Activated CD4-positive, alpha-beta T cell treated with anti-CD3 and anti-CD28 coated beads for 1 hour (primary cell): ENCODE data around the gene DDX54.
A peak's percentile ranks its signal among the peaks of the same experiment; 100 is the strongest.
"Not testable (repeated sequence)": the region's sequence is repeated elsewhere in the genome, so short reads cannot be mapped to it uniquely, and the experiment has no call there.

ENCODE experiments used
- DNase-seq: peaks from one replicate; pipeline ENCODE4 v3.0.0-alpha.2; 2020

DDX54 gene

GRCh38 chr12:113161415-113162016 is 23.8 kb downstream of the DDX54 start:
- DNase-seq, result no peak

GRCh38 chr12:113159937-113160336 is 25.3 kb downstream of the DDX54 start:
- DNase-seq, result no peak

- no peak for DNase-seq
These were observed 26.7 kb downstream of the DDX54 start for GRCh38 chr12:113158439-113159203.

DNA sequence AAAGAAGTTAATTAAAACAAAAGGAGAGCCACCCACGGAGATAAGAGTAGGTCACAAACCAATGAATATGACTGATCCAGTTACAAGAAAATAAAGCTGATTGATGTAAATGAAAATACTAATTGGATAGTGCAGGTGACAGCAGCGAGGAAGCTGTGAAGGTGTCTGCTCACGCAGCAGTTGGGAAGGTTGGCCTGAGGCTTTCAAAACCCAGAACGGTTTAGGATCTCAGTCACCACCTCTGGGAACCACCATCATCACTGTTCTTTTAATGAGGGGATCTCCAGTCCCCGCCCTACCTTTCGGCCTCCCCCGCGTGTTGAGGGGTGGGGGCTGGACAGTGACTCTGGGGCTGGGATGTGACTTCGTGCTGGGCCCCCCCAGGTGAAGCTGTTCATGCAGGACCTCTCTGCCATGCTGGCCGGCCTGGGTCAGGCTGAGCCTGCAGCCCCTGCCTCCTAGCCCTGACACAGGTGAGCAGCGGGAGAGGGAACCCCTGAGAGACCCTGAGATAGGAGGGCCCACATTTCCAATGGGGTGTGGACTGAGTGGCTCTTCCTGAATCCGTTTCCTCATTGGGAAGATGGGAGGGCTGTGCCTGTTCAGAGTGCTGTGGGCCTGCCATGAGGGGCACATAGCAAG is 27.9 kb downstream of the DDX54 start:
- no peak for DNase-seq

DNA sequence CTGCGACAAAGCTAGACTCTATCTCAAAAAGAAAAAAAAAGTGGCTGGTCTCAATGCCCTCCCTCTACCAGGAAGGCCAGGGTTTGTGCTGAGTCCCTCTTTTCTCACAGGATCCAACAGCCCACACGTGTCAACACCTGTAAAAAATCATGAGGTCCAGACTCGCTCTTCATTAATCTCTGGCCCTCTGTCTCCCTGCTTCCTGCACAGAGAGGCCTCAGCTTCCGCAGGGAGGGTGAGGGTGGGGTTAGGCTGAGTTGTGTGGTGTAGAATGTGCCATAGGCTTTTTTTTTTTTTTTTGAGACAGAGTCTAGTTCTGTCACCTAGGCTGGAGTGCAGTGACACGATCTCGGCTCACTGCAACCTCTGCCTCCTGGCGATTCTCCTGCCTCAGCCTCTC is 29.6 kb downstream of the DDX54 start:
- DNase-seq, result no peak

DNA sequence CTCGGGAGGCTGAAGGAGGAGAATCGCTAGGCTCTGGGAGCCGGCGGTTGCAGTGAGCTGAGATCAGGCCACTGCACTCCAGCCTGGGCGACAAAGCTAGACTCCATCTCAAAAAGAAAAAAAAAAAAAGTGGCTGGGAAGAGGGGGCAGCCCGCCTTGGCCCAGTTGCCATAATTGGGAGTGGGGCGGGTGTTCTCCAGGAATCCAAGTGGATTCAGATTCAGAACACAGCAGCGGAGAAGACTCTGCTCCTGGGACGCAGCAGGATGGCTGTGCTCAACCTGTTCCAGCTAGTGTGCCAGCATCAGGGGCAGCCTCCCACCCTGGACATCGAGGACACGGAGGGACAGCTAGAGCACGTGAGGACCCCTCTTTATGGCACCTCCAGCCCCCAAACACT is 30.2 kb downstream of the DDX54 start:
- DNase-seq, result no peak

- DNase-seq, result no peak
These were observed 30.8 kb downstream of the DDX54 start for GRCh38 chr12:113154351-113154973.

DNA sequence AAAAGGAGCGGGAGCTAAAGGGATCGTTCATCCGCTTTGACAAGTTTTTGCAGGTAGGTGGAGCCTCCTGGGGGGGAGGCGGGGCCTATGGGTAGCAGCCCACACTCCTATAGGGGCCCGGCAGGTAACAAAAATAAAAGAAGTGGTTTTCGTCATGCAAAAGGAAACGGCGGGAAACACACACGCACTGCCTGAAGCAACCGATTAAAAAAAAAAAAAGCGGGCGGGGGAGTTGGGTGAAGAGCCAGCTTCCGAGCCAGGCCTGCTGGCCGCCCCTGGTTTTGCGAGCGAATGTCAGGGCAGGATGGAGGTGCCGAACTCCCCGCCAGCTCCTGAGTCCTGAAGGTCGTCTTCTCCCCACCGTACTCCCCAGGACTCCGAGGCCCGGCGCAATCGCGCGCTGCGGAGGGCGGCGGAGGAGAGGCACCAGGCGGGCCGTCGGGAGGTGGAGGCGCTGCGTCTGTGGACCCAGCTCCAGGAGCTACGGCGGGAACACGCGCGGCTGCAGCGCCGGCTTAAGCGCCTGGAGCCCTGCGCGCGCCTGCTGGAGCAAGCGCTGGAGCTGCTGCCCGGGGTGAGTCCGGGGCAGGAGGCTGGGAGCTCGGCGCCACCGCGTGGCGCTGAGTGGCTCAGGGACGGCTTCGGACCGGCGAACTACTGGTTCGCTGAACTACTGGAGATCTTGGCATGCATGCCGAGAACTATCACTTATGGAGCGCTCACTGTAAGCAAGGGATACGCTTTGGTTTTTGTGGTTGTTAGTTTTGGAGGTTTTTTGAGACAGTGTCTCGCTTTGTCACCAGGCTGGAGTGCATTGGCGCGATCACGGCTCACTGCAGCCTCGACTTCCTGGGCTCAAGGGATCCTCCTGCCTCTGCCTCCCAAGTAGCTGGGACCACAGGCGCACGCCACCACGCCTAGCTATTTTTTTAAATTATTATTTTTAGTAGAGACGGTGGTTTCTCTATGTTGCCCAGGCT is 32.2 kb downstream of the DDX54 start:
- peak; percentile 31 for DNase-seq

- no peak for DNase-seq
These were observed 33.0 kb downstream of the DDX54 start for GRCh38 chr12:113152196-113152834.

DNA sequence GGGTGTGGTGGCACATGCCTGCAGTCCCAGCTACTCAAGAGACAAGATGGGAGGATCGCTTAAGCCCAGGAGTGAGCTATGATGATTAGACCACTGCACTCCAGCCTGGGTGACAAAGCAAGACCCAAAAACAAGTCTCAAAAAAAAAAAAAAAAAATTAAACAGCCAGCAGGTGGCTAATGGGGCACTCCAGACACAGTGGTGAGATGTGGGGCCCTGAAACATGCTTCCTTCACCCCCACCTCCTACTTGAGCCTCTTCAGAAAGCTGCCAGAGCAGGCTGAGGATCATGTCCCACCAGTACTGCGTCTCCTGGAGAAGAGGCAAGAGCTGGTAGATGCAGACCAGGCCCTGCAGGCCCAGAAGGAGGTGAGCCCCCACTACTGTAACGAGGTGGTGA is 33.6 kb downstream of the DDX54 start:
- DNase-seq, result no peak

DNA sequence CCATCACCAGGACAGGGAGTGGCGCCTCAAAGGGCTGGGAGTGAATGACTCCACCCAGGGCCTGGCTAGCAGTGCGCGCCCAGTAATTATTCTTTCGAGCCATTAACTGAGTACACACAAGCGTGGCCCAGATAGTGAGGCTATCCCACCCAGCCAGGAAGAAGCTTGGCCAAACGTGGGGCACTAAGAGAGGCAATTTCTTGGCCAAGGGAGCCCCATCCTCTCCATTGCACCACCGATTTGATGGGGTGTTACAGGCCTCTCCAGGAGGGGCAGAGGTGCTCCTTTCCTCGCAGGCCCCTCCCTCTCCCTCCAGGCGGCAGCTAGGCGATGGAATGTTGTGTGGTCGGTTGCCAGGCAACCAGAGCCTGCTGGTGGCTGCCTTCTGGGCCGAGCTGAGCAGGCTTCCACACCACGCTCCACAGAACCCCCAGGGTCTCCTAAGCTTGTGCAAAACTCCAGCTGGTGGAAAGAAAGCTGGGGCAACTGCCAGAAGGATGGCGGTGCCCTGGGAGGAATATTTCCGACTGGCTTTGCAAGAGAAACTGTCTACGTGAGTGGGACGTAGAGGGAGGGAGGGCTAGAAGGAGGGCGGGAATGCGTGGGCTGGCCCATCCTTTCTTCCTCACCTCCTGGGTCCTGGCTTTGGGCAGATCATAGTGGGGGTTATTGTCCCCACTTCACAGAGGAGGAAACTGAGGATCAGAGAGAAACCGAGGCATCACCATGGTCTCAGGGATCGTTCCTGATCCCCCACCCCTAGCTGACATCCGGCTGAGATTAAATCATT is 35.7 kb downstream of the DDX54 start, which contains the start of gene CFAP73:
CFAP73 (plus strand) TSS at position 364 of the 790 bp plus-strand sequence; CDS start at position 498, 134 bp downstream.
- no peak for DNase-seq

DNA sequence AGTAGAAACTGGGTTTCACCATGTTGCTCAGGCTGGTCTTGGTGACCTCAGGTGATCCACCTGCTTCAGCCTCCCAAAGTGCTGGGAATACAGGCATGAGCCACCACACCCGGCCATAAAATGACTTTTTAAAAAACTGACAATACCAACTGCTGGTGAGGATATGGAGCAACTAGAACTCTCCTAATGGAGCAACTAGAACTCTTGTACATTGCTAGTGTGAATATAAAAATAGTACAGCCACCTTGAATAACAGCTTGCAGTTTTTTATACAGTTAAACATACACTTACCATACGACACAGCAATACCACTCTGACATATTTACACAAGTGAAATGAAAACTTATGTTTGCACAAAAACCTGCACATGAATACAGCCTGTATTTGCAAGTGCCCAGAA is 38.3 kb downstream of the DDX54 start:
- DNase-seq, result no peak

DNA sequence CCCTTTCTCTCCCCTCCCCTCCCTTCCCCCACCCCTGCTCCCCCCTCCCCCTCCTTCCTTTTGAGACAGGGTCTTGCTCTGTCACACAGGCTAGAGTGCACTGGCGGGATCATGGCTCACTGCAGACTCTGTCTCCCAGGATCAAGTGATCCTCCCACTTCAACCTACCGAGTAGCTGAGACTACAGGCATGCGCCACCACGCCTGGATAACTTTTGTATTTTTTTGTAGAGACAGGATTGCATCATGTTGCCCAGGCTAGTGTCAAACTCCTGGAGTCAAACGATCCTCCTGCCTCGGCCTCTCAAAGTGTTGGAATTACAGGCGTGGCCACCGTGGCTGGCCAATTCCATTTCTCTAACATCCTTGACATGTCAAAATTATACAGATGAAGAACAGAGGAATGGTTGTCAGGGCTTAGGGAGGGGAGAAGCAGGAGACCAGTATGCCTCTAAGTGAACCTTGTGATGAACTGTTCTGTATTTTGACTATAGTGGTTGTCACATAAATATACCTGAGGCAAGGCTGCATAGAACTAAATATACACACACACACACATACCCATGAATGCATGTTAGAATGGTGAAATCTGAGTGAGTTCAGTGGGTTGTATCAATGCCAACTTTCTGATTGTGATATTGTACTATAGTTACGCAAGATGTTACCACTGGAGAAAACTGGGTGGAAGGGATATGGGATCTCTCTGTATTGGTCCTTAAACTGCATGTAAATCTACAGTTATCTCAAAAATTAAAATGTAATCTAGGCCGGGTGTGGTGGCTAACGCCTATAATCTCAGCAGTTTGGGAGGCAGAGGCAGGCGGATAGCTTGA is 39.3 kb downstream of the DDX54 start:
- DNase-seq, result no peak

DNA sequence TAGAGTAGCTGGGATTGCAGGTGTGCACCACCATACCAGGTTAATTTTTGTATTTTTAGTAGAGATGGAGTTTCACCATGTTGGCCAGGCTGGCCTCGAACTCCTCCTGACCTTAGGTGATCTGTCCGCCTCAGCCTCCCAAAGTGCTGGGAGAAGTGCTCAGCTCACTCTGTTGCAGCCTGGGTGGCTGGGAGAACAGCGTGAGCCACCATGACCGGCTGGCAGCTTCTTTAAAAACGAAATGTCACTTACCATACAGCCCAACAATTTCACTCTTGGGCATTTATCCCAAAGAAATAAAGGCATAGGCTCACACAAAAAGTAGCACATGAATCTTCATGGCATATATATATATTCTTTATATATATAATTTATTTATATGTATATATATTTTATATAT is 40.5 kb downstream of the DDX54 start:
- no peak for DNase-seq

DNA sequence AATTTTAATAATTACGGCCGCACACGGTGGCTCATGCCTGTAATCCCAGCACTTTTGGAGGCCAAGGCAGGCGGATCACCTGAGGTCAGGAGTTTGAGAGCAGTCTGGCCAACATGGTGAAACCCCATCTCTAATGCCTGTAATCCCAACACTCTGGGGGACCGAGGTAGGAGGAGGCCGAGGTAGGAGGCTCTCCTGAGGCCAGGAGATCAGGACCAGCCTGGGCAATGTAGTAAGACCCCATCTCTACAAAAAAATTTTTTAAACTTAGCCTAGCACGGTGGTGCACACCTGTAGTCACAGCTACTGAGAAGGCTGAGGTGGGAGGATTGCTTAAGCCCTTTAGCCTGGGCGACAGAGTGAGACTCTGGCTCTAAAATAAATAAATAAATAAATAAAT is 41.3 kb downstream of the DDX54 start:
- no peak for DNase-seq

GRCh38 chr12:113142886-113143332 is 42.4 kb downstream of the DDX54 start:
- DNase-seq, result no peak

DNA sequence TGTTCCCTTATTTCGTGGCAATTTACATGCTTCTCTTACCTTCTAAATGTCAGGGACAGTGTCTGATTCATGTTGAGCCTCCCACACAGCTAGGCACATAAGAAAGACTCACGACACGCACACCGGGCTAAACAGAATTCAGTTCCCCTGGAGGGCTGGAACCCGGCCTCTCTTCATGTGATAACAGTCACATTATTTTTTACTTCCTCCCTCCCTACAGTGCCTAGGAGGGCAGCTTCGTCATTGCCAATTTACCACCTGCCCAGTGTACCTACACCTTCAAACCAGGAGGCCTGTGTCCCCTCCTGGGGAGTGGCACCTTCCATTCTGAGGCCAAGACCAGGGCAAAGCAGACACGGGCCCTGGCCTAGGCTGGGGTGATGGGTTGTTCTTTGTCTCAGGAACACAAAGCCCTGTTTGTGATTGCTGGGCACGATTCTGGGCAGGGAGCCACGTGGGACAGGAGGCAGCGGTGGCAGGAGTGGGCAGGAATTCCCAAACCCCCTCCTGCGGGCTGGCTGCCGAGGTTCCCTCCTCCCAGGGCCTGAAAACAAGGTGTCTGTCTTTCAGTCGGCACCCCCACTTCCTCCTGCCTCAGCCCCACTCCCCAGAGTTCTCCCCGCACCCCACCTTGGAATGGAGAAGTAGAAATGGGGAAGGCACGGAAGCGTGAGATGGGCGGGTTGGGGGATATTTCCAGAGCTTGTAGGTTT is 42.9 kb downstream of the DDX54 start:
- no peak for DNase-seq

DNA sequence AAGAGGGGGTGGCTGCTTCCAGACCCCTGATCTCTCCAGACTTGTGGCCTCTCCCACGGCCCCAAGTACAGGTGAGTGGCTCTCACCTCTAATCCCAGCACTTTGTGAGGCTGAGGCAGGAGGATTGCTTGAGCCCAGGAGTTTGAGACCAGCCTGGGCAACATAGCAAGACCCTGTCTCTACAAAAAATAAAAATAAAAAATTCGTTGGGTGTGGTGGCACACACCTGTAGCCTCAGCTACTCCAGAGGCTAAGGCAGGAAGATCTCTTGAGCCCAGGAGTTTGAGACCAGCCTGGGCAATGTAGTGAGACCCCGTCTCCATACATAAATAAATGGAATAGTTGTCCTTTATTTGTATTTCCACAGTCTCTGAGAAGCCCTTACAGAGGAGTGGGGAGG is 43.6 kb downstream of the DDX54 start:
- not testable (repeated sequence) for DNase-seq

GRCh38 chr12:113140706-113141105 is 44.6 kb downstream of the DDX54 start:
- no peak for DNase-seq
